Lower lobe of right lung (tissue), 2 donors: ENCODE measurements around the gene SLC25A48. TPM values are rescaled to one million over a fixed set of nuclear protein-coding genes. Genes with fewer than 3 reads are reported as not detected.

ENCODE experiments used
- ATAC-seq, 2 donors: fragments of 200-7000 bp; cut with Tn5 transposase; one replicate each; pipeline ENCODE4 v1.9.1; 2020 to 2022; ENCODE audit warnings: mild to moderate bottlenecking in 2 of 2, moderate library complexity in 2 of 2
- DNase-seq: peaks from one replicate; pipeline ENCODE4 v3.0.0-alpha.2; 2020
- H3K27ac ChIP-seq: fragments of 200-600 bp; one replicate; pipeline ENCODE4 v1.8.0; 2022
- H3K27me3 ChIP-seq: fragments of 200-600 bp; one replicate; pipeline ENCODE4 v1.8.0; 2022; ENCODE audit warnings: low read depth
- H3K36me3 ChIP-seq: fragments of 200-600 bp; one replicate; pipeline ENCODE4 v1.8.0; 2022; ENCODE audit warnings: mild to moderate bottlenecking
- H3K4me1 ChIP-seq: fragments of 200-600 bp; one replicate; pipeline ENCODE4 v1.8.0; 2022
- H3K4me3 ChIP-seq: fragments of 200-600 bp; one replicate; pipeline ENCODE4 v1.8.0; 2022; ENCODE audit warnings: mild to moderate bottlenecking
- H3K9me3 ChIP-seq: fragments of 200-600 bp; one replicate; pipeline ENCODE4 v1.8.0; 2022
- intact Hi-C: fragments of 100-400 bp; cut with DNase I; formaldehyde crosslinking; loops from one replicate; pipeline ENCODE4 v1.11.0; 2022
- total RNA-seq: library from RNA; stranded (reverse); fragmentation: NEBNext Ultra II Directional; extraction: Animal tissue kit (Norgen Biotek cat#: 25700); gene quantifications from one replicate; pipeline ENCODE4 v1.2.1, GENCODE V29; 2021
- TF ChIP-seq, protein P1 (sequence below): fragments of 200-600 bp; IDR thresholded peaks from one replicate; pipeline ENCODE4 v1.8.0; 2022; ENCODE audit warnings: antibody characterized with exemption, mild to moderate bottlenecking
- donor health status: DM: no; HTN: yes; CAD: no; lungs with severe emphysema.

Gene SLC25A48
- total RNA-seq, 1 donor from 2014 or later: 0.24 TPM

DNA sequence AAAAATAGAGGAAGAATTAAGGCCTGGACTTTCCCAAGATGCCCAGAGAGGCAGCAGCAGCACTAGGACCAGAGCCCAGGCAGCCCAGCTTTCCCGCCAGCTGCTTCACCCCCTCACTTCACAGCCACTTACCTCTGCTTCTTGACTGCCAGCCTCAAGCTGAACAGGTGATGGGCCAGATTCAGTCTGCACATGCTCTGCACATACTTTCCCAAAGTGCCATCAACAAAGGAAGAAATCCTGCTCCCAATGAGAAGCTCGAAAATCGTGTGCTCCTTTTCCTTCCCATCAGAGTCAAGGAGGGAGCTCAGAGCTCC is 4.1 kb upstream of the SLC25A48 start:
- ATAC-seq: no peak
- H3K4me3 ChIP-seq: no peak overlapping the region
- peaks cover 50% of the 10 kb centered on the region for H3K27me3 ChIP-seq
- intact Hi-C loops: no loop called here
- H3K9me3 ChIP-seq: no peaks in the 10 kb centered on the region
- DNase-seq: no peak
- H3K36me3 ChIP-seq: no peaks in the 10 kb centered on the region
- peaks cover 12% of the 10 kb centered on the region for H3K4me1 ChIP-seq
- H3K27ac ChIP-seq: no peak overlapping the region
- TF ChIP-seq, protein P1, sequence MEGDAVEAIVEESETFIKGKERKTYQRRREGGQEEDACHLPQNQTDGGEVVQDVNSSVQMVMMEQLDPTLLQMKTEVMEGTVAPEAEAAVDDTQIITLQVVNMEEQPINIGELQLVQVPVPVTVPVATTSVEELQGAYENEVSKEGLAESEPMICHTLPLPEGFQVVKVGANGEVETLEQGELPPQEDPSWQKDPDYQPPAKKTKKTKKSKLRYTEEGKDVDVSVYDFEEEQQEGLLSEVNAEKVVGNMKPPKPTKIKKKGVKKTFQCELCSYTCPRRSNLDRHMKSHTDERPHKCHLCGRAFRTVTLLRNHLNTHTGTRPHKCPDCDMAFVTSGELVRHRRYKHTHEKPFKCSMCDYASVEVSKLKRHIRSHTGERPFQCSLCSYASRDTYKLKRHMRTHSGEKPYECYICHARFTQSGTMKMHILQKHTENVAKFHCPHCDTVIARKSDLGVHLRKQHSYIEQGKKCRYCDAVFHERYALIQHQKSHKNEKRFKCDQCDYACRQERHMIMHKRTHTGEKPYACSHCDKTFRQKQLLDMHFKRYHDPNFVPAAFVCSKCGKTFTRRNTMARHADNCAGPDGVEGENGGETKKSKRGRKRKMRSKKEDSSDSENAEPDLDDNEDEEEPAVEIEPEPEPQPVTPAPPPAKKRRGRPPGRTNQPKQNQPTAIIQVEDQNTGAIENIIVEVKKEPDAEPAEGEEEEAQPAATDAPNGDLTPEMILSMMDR: no peak

DNA sequence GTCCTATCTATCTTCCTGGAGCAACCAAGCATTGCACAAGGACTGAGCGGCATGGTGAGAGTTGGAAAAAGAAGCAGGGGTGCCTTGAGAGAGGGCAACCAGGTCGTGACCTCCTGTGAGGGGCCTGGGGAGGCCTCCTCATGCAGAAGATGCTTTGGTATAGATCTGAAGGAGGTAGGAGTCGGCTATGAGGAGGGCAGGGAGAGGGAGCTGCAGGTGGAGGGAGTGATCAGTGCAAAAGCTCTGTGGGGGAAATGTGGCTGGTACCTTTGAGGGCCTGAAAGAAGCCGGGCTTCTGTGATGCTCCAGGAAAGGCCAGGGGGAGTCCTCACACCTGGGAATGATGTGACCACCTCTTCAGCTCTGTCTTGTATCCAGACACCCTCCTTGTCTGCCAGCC is 3.6 kb upstream of the SLC25A48 start:
- no peak overlapping the region for H3K4me3 ChIP-seq
- TF ChIP-seq, protein P1: no peak
- H3K9me3 ChIP-seq: no peaks in the 10 kb centered on the region
- H3K27ac ChIP-seq: no peak overlapping the region
- no peak for DNase-seq
- peaks cover 12% of the 10 kb centered on the region for H3K4me1 ChIP-seq
- intact Hi-C loops: no loop called here
- peaks cover 55% of the 10 kb centered on the region for H3K27me3 ChIP-seq
- no peaks in the 10 kb centered on the region for H3K36me3 ChIP-seq
- ATAC-seq: no peak

DNA sequence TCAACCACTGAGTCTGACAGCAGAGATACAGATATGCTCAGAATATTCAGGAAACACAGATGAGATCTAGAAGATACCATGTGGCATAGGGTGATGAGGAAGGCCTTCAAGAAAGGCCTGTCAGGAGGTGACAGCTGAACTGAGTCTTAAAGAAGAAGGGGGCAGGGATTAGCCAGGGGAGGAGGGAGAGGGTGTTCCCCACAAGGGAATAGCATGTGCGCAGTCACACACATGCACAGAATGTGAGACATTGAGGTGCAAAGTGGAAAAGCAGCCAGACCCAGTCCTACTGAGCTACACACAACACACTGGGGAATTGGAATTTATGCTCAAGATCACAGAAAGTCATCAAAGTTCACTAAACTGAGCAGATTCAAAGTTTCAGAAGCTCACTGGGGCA is 3.0 kb upstream of the SLC25A48 start:
- TF ChIP-seq, protein P1: no peak
- DNase-seq (no peak), ATAC-seq (no peak)
- peaks cover 12% of the 10 kb centered on the region for H3K4me1 ChIP-seq
- no peak overlapping the region for H3K27ac ChIP-seq
- intact Hi-C loops: no loop called here
- H3K9me3 ChIP-seq: no peaks in the 10 kb centered on the region
- no peaks in the 10 kb centered on the region for H3K36me3 ChIP-seq
- no peak overlapping the region for H3K4me3 ChIP-seq
- H3K27me3 ChIP-seq: peaks cover 58% of the 10 kb centered on the region

DNA sequence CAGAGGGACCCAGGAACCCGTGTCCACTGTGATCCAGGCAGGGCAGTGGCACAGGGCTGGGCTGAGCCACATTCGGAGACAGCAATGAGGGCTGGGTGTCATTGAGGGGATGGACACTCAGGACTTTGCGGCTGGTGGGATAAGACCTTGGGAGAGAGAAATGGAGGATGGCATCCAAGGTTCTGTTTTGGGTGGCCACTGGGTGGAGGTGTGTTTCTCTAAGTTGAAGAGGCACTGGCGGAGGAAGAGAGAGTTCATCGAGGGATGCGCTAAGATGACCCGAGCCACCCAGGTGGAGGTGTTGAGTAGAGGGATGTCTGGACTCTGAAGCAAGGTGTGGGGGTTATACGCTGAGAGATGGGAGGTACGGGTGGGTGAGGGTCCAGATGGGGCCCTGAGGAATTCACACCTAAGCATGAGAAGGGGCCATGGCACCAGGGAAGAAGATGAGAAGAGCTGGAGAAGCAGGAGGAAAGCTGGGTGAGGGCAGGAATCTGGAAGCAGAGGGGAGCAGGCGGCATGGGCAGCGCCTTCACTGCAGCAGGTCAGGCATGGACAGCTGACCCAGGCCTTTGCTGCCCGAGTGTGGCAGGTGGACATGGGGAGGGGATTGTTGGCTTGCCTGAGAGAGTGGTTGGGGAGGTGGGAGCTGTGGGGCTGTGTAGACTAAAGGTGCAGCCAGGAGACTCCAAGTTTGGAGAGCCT is 2.5 kb upstream of the SLC25A48 start:
- no peak overlapping the region for H3K27ac ChIP-seq
- no peaks in the 10 kb centered on the region for H3K36me3 ChIP-seq
- peaks cover 58% of the 10 kb centered on the region for H3K27me3 ChIP-seq
- peaks cover 12% of the 10 kb centered on the region for H3K4me1 ChIP-seq
- no peak for DNase-seq
- ATAC-seq: no peak
- no peaks in the 10 kb centered on the region for H3K9me3 ChIP-seq
- intact Hi-C loops: no loop called here
- no peak overlapping the region for H3K4me3 ChIP-seq
- TF ChIP-seq, protein P1: no peak

DNA sequence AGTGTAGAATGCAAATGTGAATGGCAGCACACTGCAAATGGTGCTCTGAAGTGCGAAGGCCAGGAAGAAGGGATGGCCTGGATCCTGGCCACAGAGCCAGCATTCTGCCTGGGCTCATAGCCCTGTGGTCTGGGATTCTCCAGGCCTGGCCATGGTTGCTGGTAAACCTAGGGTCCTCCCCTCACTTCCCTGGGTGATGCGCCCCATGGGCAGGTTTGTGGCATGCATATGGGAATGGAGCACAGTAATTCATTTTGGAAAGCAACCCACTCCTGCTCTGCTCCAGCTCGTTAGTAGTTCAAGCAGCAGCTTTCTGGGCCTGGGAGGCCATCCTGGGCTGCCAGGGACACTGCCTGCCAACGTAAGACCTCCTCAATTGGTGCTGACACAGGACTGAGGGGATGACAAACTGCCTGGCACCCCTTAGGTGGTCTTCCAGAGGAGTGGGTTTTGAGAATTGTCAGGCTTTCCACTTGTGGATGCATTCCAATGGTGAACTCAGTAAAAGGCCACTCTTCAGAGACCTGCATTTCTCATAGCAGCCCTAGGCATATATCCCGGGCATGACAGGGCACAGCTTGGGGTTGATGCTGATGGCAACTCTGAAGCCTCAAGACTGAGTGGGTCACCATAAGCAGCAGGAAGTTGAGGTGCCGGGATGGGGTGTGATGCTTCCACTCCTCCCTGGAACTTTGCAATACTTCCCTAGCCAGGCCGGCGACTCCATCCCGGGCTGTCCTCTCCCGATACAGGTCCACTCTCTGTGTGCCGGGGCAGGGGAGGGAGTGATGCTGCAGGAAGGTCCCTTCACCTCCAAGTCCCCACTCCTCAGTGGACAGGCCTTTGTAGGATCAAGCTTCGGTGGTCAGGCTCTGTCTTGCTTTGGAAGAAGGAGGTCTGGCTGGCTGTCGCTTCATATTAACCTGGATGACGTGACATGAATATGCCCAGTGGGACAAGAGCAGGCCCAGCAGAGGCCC is 1.2 kb upstream of the SLC25A48 start:
- Histone ChIP-seq H3K4me3 (no peak overlapping the region), H3K9me3 (peaks cover 2% of the 10 kb centered on the region), H3K27ac (no peak overlapping the region), H3K27me3 (peaks cover 58% of the 10 kb centered on the region), H3K36me3 (no peaks in the 10 kb centered on the region), H3K4me1 (peaks cover 12% of the 10 kb centered on the region)
- TF ChIP-seq, protein P1: no peak
- ATAC-seq (no peak), DNase-seq (no peak)
- intact Hi-C loops: no loop called here
